GM13976 (cell line): ENCODE measurements around the gene PDXDC1.
A peak's percentile ranks its signal among the peaks of the same experiment; 100 is the strongest.
"Not testable (repeated sequence)": the region's sequence is repeated elsewhere in the genome, so short reads cannot be mapped to it uniquely, and the experiment has no call there.

Experiments used
- DNase-seq: peaks from one replicate; pipeline ENCODE4 v3.0.0; 2012; ENCODE audit warnings: low spot score
- in situ Hi-C: fragments of 300-500 bp; cut with MboI; formaldehyde crosslinking; loops from one replicate; pipeline ENCODE4 v1.12.0; 2022; ENCODE audit warnings: low sequenced_read_pairs, mixed read lengths, inconsistent platforms; ENCODE audit not compliant: unreplicated experiment
- TF ChIP-seq, protein P1 (sequence below): IDR thresholded peaks from 2 replicates; pipeline ENCODE4 v1.5.1; 2012; ENCODE audit warnings: borderline replicate concordance, mild to moderate bottlenecking; ENCODE audit not compliant: insufficient read depth; ENCODE audit errors: extremely low read depth, missing control alignments, control extremely low read depth

Gene PDXDC1

DNA sequence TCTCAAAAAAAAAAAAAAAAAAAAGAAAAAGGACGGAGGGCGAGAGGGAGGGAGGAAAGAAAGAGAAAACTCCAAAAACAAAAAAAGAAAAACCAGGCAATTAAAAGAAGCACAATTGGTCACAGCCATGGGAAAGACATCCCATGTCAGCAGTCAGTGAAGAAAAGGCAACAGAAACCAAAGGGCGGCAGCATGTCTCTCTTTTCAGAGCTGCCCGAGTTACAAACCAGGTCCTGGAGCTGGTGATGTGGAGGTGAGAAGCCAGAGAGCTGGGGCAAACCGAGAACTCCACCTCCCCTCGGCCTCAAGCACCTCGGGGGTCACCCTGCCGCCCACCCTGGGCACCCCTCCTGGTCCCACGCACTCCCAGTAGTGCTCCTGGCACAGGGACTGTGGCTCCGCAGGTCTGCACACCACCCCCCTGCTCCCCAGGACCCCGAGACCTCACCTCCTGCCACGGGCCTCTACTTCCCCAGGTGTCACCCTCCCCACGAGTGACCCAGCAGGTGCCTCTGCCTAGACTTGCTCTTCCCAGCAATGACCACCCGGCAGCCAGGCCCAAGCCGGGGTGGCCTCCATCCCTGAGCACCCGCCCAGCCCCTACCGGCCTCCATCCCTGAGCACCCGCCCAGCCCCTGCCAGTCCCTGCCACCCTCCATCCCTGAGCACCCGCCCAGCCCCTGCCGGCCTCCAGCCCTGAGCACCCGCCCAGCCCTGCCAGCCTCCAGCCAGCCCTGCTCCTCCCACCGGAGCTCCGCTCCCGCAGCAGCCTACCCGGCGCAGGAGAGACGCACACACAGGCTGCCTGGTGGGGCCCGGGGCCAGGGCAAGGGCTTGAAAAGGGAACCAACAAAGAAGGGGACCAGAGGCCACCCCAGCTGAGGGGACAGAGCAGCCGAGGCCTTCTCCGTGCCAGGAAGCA lies 165.9 kb downstream of the PDXDC1 start:
- in situ Hi-C loops, DNase-seq: not testable (repeated sequence)

DNA sequence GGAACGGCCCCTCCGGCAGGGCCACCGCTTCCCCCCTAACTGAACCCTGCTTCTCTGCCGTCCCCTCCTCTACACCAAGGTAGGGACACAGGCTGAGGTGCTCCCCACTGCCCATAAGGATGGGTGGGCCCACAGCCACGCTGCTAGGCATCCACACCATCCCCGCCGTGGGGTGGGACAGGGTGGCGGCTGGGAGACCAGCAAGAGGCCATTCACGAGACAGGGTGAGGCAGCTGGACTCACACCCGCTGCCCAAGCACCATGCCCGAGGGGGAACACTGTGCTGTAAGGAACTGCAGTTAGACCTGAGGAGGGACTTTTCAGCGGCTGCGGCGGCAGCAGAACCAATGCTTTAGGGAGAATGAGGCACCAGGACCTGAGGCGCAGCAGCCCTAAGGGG lies 166.8 kb downstream of the PDXDC1 start:
- DNase-seq, result no peak
- in situ Hi-C loops, result no loop called here

DNA sequence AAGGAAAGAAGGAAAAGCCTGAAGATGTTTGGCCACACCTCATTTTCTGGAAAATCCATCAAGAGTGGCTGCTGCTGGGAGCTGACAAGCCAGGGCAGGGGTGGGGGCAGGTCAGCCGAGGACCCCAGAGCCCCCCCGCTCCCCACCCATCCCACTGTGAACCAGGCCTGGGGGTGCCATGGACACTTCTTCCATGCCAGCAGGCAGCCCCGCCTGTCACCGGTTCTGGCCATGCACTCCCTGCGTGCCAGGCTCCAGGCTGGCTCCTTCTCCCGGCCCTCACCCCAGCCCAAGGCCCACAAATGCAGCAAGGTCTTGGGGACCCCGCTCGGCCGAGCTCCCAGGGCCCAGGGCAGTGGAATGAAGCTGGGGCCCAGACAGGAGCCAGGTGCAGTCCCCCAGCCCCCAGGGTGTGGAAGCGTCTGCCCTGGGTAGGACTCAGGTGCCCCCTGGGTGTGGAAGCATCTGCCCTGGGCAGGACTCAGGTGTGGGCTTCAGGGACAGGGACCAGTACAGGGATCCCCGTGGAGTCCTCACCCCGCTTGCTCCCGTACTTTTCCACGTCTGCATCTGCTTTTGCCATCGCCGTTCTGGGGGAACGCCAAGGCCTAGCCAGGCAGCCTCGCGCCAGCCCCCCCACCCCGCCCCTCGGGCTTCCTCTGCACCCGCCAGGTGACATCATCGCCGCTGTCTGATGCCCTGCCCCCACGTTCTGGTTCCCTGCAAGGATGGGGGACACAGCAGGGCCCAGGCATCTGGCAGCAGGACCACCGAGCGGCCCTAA lies 167.5 kb downstream of the PDXDC1 start:
- in situ Hi-C loops, DNase-seq: not testable (repeated sequence)

More for the DNA sequence above, 166.8 kb downstream of the PDXDC1 start:
- TF ChIP-seq, protein P1, sequence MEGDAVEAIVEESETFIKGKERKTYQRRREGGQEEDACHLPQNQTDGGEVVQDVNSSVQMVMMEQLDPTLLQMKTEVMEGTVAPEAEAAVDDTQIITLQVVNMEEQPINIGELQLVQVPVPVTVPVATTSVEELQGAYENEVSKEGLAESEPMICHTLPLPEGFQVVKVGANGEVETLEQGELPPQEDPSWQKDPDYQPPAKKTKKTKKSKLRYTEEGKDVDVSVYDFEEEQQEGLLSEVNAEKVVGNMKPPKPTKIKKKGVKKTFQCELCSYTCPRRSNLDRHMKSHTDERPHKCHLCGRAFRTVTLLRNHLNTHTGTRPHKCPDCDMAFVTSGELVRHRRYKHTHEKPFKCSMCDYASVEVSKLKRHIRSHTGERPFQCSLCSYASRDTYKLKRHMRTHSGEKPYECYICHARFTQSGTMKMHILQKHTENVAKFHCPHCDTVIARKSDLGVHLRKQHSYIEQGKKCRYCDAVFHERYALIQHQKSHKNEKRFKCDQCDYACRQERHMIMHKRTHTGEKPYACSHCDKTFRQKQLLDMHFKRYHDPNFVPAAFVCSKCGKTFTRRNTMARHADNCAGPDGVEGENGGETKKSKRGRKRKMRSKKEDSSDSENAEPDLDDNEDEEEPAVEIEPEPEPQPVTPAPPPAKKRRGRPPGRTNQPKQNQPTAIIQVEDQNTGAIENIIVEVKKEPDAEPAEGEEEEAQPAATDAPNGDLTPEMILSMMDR, result no peak

DNA sequence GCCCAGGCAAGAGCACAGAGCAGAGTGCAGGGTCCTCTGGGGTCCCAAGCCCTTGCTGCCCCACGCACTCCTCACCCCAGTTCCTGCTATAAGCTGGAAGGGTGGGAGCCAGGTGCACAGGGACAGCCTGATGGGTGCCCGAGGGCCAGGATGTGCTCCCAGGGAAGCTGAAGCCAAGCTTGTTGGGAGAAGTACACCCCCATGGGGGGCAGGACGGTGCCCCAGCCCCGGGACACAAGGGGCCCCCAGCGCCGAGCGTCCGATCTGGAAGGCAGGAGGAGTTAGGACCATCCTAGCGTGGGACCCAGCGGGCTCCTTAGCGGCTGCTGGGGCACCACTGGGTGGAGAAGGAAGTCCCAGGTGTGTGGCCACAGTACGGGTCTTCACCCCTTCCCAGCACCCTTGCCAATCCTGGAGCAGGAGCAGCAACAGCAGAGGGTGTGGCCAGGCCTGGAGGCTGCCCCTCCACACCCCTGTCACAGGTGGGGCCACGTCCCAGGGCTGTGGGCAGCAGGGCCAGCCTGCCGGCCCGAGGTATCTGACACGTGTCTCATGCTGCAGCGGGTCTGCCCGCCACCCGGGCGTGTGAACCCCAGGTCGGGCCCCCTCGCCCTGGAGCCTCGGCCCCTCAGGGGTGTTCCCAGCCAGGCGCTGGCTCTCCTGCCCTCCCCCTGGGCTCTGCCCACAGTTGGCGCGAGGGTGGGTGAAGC lies 168.2 kb downstream of the PDXDC1 start:
- not testable (repeated sequence) for DNase-seq

DNA sequence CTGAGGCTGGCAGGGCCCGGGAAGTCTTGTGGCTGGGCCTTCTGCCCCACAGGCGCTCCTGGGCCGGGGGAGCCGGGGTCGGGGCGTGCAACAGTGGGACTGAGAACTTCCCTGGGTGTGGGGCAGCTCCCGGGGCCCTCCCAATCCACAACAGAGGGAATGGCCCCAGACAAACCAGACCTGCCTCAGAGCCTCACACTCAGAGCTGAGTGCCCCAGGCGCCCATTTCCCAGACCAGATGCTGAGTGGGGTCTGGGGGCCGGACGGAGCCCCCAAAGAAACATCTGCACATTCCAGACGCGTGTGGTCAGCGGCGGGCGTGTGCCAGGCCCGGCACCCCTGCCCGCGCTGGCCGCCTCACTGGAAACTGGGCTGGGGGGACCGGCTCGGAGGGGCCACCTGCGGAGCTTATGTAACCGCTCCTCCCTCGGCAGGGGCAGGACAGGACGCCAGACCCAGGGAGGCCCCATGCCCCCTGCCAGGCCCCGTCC lies 168.8 kb downstream of the PDXDC1 start:
- DNase-seq, in situ Hi-C loops: not testable (repeated sequence)

More for the DNA sequence above, 168.2 kb downstream of the PDXDC1 start:
- in situ Hi-C loops, result not testable (repeated sequence)

DNA sequence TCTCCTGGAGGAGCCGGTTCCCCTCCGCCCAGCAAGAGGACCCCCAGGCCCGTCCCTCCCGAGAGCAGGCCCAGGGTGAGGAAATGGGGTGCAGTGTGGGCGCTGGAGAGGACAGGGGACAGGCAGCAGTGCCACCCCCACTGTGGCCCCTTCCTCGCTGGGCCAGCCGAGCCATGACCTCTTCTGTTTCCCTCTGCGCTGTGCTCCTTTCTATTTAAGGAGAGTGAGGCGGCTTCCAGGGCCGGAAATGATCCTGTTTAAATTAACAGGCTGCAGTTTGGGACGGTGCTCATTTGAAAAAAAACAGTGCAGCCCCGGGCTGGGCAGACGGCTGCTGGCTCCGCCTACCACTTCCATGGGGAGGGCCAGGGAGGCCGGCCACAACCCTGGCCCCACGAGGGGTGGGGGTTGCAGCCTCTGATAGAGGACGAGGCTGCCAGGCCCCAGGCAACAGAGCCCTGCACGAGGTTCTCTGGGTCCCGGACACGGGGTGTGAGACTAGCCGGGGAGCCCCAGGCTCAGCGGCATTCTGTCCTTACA lies 169.3 kb downstream of the PDXDC1 start:
- DNase-seq, result not testable (repeated sequence)

DNA sequence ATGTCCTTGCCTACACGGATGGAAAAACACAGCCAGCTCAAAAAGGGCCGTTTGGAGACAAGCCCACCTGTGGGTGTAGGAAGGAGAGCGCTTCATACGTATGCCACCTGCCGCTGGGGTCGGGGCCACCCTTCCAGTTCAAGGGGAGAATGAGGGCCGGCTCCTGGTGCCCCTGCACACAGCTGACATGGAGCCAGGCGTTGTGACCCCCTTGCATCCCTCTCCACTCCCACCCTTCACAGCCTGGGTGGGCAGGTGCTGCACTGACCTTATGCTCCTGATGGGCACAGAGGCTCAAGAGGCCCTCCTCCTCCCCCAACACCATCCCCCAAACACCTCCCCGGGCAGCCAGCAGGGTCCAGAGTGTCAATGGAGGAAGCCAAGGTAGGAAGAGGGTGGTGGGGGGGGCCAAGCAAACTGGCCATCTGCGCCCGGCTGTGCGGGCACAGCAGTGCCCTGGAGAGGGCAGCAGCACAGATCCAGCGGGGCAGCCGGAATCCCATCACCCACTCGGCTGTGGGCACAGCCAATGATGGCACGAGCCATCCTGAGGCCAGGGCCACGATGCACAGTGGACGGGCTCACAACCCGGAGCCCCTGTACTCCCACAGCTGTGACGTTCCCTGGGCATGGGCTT lies 170.1 kb downstream of the PDXDC1 start:
- DNase-seq, in situ Hi-C loops: not testable (repeated sequence)

More for the DNA sequence above, 169.3 kb downstream of the PDXDC1 start:
- in situ Hi-C loops, result not testable (repeated sequence)

DNA sequence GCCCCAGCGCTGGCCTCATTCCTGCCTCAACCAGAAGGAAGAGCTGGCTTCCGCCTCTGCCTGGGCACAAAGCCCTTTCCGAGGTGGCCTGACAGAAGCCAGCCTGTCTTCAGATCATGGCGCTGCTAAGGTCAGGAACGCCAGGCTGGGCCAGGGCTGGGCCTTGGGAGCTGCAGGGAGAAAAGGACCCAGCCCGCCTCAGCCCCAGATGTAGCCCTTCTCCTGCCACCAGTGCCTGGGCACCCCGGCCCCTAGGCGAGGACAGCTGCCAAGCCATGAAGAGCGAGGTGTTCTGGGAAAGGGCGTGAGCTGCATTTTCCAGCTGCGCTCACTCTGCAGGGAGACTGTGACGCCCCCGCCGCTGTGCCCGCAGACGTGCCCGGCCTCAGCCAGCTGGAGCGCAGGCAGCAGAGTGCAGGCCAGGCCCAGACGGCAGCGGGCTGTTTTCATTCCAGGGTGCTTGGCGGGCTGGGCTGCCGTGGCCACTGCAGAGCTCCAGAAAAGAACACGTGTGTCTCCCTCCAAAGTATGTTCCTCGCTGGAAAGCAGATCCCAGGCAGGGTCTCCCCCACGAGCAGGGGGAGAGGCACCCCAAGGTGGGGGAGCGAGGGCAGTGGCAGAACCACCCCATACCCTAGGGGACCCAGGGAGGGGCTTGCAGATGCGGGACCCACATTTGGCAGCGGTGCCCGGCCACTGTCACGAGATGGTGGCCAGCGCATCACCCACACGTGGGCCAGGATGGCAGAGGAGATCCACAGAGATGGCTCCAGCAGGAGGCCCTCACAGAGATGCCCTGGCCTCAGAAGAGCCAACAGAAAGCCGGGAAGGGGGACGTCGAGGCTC lies 170.8 kb downstream of the PDXDC1 start:
- in situ Hi-C loops, DNase-seq: not testable (repeated sequence)

DNA sequence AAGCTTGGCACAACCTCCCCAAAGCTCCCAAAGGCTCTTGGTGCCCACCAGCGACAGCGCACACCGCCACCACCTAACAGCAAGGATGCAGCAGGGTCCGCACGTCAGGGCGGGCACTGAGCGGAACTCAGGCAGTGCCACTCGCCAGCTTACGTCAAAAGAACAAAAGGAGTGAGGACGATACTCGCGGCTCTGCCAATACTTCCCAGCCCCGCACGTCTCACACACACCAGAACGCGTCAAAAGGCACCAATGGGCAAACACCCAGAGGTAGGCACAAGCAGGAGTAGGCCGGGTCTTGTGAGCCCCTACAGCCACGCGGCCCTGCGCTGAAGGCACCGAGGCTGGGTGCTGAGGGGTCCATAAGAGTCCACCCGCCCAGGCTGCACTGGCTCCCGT lies 171.4 kb downstream of the PDXDC1 start:
- in situ Hi-C loops, DNase-seq: not testable (repeated sequence)

DNA sequence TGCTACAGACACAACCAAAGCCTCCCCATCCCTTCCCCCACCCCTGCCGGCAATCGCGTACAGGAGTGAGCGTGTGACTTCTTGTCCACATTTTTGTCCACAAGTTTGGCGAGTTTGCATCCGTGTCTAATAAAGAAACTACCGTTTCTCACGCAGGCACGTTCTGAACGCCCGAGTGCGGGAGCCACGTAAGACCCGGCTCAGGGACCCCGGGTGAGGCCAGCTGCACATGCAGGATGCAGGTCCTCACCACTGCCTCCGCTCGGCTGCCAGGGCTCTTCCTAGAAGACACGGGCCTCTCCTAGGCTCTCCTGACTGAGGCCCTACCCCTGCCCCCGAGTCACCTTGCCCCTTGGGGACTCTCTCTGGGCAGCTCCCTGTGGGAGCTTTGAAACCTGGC lies 174.0 kb downstream of the PDXDC1 start:
- in situ Hi-C loops, DNase-seq: not testable (repeated sequence)

DNA sequence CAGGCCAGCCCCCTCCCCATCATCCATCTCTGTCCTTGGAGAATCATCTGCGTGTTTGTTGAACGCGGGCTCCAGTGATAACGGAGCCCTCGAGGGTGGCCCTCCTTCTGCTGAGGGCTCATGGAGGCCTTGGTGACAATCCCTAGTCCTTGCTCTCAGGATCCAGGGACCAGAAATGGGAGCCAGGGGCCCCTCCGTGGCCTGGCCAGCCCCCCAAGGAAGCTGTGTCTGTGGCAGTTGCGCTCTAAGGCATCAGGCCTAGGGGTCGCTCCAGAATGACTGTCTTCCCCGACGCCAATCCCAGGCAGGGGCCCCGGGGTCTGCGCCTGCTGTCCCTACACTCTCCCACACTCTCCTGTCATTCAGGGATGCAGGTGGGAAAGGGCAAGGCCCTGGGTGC lies 174.4 kb downstream of the PDXDC1 start:
- in situ Hi-C loops, DNase-seq: not testable (repeated sequence)

DNA sequence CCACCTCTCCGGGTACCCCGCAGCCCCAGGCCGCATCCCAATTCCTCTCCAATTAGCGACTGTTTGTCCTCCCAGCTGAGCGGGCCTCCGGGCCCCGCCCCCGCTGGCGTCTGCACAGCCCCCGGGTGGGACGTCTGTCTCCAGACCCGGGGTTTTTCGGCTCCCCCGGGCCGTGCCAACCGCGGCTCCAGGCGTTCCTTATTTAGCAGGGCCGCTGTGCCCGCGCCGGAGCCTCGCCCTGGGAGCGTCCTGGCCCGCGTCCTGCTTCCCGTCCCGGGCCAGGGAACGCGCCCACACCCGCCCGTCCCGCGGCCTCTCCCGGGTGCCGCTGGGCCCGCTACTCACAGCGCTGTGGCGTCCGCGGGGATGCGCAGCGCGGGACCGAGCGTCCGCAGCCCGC lies 179.2 kb downstream of the PDXDC1 start:
- DNase-seq, in situ Hi-C loops: not testable (repeated sequence)

DNA sequence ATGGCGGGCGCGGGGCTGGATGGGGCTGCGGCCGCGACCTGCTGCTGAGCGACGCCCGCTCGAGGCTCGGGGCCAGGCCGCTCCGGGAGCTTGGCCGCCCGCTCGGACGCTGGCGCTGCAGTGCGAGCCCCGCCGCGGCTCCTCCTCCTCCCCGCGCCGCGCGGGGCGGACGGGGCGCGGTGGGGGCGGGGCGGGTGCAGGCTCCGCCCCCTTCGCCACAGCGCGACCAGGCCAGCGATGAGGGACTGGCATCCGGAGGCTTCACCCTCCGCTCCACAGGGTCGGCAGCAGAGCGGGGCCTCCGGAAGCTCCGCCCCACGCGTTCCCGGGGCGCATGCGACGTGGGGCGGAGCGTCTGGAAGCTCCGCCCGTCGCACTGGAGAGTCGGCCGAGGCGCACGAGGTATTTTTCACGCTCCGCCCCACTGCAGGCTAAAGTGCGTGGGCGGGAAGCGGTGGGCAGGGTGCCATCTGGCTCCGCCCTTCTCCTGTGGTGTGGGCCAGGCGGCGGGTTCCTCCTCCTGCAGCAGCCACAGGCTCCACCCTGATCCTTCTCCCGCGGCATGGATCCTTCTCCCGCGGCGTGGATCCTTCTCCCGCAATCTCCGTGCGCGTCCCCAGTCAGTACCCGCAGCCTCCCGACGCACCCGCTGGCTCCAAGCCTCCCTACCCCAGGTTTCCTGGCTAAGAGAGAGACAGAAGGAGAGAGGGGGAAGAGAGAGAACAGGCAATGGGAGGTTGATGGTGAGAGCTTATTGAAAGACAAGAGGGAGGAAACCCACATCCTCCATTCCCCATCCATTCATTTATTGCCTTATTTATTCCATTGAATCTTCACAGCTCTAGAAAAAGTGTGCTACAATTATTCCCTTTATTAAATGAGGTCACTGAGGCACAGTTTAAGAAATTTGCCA lies 180.1 kb downstream of the PDXDC1 start:
- in situ Hi-C loops, result not testable (repeated sequence)
- DNase-seq, result peak; percentile 90

DNA sequence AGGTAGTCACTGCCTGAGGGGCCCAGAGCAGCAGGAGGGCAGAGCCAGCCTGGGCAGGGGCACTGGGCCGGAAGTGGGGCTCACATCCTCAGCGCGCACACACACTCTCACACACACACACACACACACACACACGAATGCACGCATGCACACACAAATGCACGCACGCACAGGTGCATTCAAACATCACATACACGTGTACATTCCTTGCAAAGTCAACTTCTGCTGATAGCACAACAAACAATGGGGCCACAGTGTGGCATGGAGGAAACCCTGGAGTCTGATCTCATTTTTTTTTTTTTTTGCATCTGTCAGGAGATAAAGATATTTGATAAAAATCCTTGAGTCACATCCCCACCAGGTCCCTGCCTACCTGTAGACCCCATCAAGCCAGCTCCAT lies 182.8 kb downstream of the PDXDC1 start:
- in situ Hi-C loops, DNase-seq: not testable (repeated sequence)
